GM23338 (cell line): Measurements from ENCODE around the gene CDH23. TPM values are rescaled to one million over a fixed set of nuclear protein-coding genes. Genes with fewer than 3 reads are reported as not detected.

ENCODE experiments used
- ATAC-seq: fragments of 200-7000 bp; cut with Tn5 transposase; 3 replicates; pipeline ENCODE4 v1.9.1; 2020
- DNase-seq: peaks from one replicate; pipeline ENCODE4 v3.0.0-alpha.2; 2015; ENCODE audit warnings: low spot score
- H2AFZ ChIP-seq: fragments of 200-600 bp; sonication (generic); 2 replicates; pipeline ENCODE4 v1.8.0; 2016; ENCODE audit warnings: antibody characterized with exemption, mild to moderate bottlenecking, moderate library complexity
- H3F3A ChIP-seq: fragments of 200-600 bp; sonication (generic); replicated peaks from 2 replicates; pipeline ENCODE4 v1.8.0; 2017; ENCODE audit warnings: antibody characterized with exemption, mixed run types, low read depth
- H3K27ac ChIP-seq: fragments of 200-600 bp; sonication (generic); 2 replicates; pipeline ENCODE4 v1.6.1; 2016; ENCODE audit warnings: low read depth
- H3K27me3 ChIP-seq: fragments of 200-600 bp; sonication (generic); 2 replicates; pipeline ENCODE4 v1.8.0; 2016; ENCODE audit warnings: mild to moderate bottlenecking, mixed run types, moderate library complexity; ENCODE audit not compliant: insufficient read depth
- H3K36me3 ChIP-seq: fragments of 200-600 bp; sonication (generic); 2 replicates; pipeline ENCODE4 v1.8.0; 2016; ENCODE audit warnings: mild to moderate bottlenecking; ENCODE audit not compliant: insufficient read depth
- H3K4me1 ChIP-seq: fragments of 200-600 bp; sonication (generic); 2 replicates; pipeline ENCODE4 v1.8.0; 2016; ENCODE audit warnings: mild to moderate bottlenecking, moderate library complexity; ENCODE audit not compliant: insufficient read depth
- H3K4me2 ChIP-seq: fragments of 200-600 bp; sonication (generic); 2 replicates; pipeline ENCODE4 v1.7.1; 2017; ENCODE audit warnings: mixed run types
- H3K4me3 ChIP-seq: fragments of 200-600 bp; sonication (generic); 2 replicates; pipeline ENCODE4 v1.6.1; 2016; ENCODE audit warnings: mixed run types
- H3K79me2 ChIP-seq: fragments of 200-600 bp; sonication (generic); replicated peaks from 2 replicates; pipeline ENCODE4 v1.8.0; 2017; ENCODE audit warnings: mild to moderate bottlenecking; ENCODE audit not compliant: insufficient read depth
- H3K9me2 ChIP-seq: fragments of 200-600 bp; sonication (generic); 2 replicates; pipeline ENCODE4 v1.8.0; 2017; ENCODE audit not compliant: insufficient read depth
- H4K20me1 ChIP-seq: fragments of 200-600 bp; sonication (generic); replicated peaks from 2 replicates; pipeline ENCODE4 v1.8.0; 2017; ENCODE audit warnings: mild to moderate bottlenecking; ENCODE audit not compliant: insufficient read depth
- H3K27ac Mint-ChIP-seq: 2 replicates; pipeline ENCODE4 v1.8.0; 2020; ENCODE audit warnings: inconsistent platforms, mild to moderate bottlenecking, moderate library complexity, mixed read lengths
- H3K27me3 Mint-ChIP-seq: 3 replicates; pipeline ENCODE4 v1.8.0; 2022; ENCODE audit warnings: low read depth, mild to moderate bottlenecking, moderate library complexity, mixed read lengths, inconsistent platforms; ENCODE audit not compliant: insufficient read depth, poor library complexity
- H3K36me3 Mint-ChIP-seq: 3 replicates; pipeline ENCODE4 v1.8.0; 2021; ENCODE audit warnings: low read depth, mild to moderate bottlenecking, inconsistent platforms, moderate library complexity, mixed read lengths
- H3K4me1 Mint-ChIP-seq: 3 replicates; pipeline ENCODE4 v1.8.0; 2020; ENCODE audit warnings: mild to moderate bottlenecking, inconsistent platforms, mixed read lengths
- H3K4me3 Mint-ChIP-seq: 3 replicates; pipeline ENCODE4 v1.8.0; 2021; ENCODE audit warnings: moderate library complexity, mild to moderate bottlenecking, inconsistent platforms, mixed read lengths
- H3K9me3 Mint-ChIP-seq: 3 replicates; pipeline ENCODE4 v1.8.0; 2020; ENCODE audit warnings: moderate library complexity, mild to moderate bottlenecking, inconsistent platforms, mixed read lengths
- CREB1 ChIP-seq: fragments of 250-450 bp; sonication (Bioruptor Pico); IDR thresholded peaks from 2 replicates; pipeline ENCODE4 v1.5.0; 2020; ENCODE audit warnings: low read depth, mild to moderate bottlenecking, moderate library complexity
- EZH2 ChIP-seq: fragments of 200-600 bp; sonication (generic); IDR thresholded peaks from one replicate; pipeline ENCODE4 v1.8.0; 2017; ENCODE audit warnings: antibody characterized with exemption, mild to moderate bottlenecking, low read depth; ENCODE audit not compliant: unreplicated experiment
- JUNB ChIP-seq: IDR thresholded peaks from one replicate; pipeline ENCODE4 v1.6.1; 2016; ENCODE audit warnings: antibody characterized with exemption; ENCODE audit not compliant: unreplicated experiment
- POLR2AphosphoS5 ChIP-seq: IDR thresholded peaks from 2 replicates; pipeline ENCODE4 v1.6.1; 2016; ENCODE audit warnings: antibody characterized with exemption, low read depth
- STAT1 ChIP-seq: IDR thresholded peaks from one replicate; pipeline ENCODE4 v1.6.1; 2016; ENCODE audit warnings: antibody characterized with exemption; ENCODE audit not compliant: unreplicated experiment
- ZNF114 ChIP-seq: fragments of 250-450 bp; sonication (Bioruptor Pico); IDR thresholded peaks from 2 replicates; pipeline ENCODE4 v1.5.0; 2020; ENCODE audit warnings: mild to moderate bottlenecking, moderate library complexity
- ZNF331 ChIP-seq: fragments of 250-450 bp; sonication (Bioruptor Pico); IDR thresholded peaks from 2 replicates; pipeline ENCODE4 v1.5.0; 2020; ENCODE audit warnings: low read depth, mild to moderate bottlenecking, moderate library complexity
- polyA plus RNA-seq: library from polyadenylated mRNA; unstranded; fragments of >200 nt; fragmentation: Nextera tagmentation; extraction: Ambion mirVana; gene quantifications from 2 replicates; pipeline ENCODE4 v1.2.1, GENCODE V29; 2016
- total RNA-seq: library from RNA; depleted of rRNA; stranded (reverse); fragments of >200 nt; shearing (Covaris generic); gene quantifications from 2 replicates; pipeline ENCODE4 v1.2.3, GENCODE V29; 2014
- TF ChIP-seq, protein P1 (sequence below): IDR thresholded peaks from one replicate; pipeline ENCODE4 v1.6.1; 2018; ENCODE audit warnings: antibody characterized with exemption; ENCODE audit not compliant: unreplicated experiment
- TF ChIP-seq, protein P2 (sequence below): fragments of 250-450 bp; sonication (Bioruptor Pico); IDR thresholded peaks from 2 replicates; pipeline ENCODE4 v1.5.0; 2020; ENCODE audit warnings: mild to moderate bottlenecking, moderate library complexity

CDH23 gene
- total and polyA plus RNA-seq, 2 experiments from 2014 or later: 0.95 to 4.3 TPM

- TF ChIP-seq, protein P1, sequence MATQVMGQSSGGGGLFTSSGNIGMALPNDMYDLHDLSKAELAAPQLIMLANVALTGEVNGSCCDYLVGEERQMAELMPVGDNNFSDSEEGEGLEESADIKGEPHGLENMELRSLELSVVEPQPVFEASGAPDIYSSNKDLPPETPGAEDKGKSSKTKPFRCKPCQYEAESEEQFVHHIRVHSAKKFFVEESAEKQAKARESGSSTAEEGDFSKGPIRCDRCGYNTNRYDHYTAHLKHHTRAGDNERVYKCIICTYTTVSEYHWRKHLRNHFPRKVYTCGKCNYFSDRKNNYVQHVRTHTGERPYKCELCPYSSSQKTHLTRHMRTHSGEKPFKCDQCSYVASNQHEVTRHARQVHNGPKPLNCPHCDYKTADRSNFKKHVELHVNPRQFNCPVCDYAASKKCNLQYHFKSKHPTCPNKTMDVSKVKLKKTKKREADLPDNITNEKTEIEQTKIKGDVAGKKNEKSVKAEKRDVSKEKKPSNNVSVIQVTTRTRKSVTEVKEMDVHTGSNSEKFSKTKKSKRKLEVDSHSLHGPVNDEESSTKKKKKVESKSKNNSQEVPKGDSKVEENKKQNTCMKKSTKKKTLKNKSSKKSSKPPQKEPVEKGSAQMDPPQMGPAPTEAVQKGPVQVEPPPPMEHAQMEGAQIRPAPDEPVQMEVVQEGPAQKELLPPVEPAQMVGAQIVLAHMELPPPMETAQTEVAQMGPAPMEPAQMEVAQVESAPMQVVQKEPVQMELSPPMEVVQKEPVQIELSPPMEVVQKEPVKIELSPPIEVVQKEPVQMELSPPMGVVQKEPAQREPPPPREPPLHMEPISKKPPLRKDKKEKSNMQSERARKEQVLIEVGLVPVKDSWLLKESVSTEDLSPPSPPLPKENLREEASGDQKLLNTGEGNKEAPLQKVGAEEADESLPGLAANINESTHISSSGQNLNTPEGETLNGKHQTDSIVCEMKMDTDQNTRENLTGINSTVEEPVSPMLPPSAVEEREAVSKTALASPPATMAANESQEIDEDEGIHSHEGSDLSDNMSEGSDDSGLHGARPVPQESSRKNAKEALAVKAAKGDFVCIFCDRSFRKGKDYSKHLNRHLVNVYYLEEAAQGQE: no peak
- no peak for TF ChIP-seq STAT1
These were observed 44.9 kb upstream of the CDH23 start (continued) for GRCh38 chr10:71351628-71352319.

DNA sequence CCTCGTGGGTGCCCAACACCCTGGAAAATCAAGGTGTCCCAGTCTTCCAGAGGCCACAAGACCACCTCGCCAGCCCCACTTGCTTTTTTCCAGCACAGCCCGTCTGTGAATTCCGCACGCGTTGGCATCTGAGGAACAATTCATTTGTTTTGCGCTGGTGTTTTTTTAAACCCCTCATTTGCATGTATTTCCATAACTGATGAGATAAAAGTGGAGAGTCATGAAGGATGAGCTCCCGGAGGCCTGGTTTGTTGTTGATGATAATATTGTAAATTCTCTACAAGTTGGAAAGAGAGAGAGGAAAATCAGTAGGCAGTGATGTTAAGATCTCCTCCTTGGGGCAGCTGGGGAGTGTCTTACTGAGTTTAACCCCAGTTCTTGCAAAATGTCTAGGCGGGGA lies 43.1 kb upstream of the CDH23 start:
- Histone ChIP-seq H3K27ac (no peak overlapping the region), H3K9me2 (no peaks in the 10 kb centered on the region), H2AFZ (no peak overlapping the region), H3K79me2 (no peaks in the 10 kb centered on the region), H3F3A (no peaks in the 10 kb centered on the region), H3K27me3 (no peaks in the 10 kb centered on the region), H4K20me1 (no peaks in the 10 kb centered on the region), H3K4me1 (no peaks in the 10 kb centered on the region), H3K4me3 (no peak overlapping the region), H3K36me3 (no peaks in the 10 kb centered on the region; the same call in 1 of the 2 replicates), H3K4me2 (no peak overlapping the region)
- TF ChIP-seq, protein P2, sequence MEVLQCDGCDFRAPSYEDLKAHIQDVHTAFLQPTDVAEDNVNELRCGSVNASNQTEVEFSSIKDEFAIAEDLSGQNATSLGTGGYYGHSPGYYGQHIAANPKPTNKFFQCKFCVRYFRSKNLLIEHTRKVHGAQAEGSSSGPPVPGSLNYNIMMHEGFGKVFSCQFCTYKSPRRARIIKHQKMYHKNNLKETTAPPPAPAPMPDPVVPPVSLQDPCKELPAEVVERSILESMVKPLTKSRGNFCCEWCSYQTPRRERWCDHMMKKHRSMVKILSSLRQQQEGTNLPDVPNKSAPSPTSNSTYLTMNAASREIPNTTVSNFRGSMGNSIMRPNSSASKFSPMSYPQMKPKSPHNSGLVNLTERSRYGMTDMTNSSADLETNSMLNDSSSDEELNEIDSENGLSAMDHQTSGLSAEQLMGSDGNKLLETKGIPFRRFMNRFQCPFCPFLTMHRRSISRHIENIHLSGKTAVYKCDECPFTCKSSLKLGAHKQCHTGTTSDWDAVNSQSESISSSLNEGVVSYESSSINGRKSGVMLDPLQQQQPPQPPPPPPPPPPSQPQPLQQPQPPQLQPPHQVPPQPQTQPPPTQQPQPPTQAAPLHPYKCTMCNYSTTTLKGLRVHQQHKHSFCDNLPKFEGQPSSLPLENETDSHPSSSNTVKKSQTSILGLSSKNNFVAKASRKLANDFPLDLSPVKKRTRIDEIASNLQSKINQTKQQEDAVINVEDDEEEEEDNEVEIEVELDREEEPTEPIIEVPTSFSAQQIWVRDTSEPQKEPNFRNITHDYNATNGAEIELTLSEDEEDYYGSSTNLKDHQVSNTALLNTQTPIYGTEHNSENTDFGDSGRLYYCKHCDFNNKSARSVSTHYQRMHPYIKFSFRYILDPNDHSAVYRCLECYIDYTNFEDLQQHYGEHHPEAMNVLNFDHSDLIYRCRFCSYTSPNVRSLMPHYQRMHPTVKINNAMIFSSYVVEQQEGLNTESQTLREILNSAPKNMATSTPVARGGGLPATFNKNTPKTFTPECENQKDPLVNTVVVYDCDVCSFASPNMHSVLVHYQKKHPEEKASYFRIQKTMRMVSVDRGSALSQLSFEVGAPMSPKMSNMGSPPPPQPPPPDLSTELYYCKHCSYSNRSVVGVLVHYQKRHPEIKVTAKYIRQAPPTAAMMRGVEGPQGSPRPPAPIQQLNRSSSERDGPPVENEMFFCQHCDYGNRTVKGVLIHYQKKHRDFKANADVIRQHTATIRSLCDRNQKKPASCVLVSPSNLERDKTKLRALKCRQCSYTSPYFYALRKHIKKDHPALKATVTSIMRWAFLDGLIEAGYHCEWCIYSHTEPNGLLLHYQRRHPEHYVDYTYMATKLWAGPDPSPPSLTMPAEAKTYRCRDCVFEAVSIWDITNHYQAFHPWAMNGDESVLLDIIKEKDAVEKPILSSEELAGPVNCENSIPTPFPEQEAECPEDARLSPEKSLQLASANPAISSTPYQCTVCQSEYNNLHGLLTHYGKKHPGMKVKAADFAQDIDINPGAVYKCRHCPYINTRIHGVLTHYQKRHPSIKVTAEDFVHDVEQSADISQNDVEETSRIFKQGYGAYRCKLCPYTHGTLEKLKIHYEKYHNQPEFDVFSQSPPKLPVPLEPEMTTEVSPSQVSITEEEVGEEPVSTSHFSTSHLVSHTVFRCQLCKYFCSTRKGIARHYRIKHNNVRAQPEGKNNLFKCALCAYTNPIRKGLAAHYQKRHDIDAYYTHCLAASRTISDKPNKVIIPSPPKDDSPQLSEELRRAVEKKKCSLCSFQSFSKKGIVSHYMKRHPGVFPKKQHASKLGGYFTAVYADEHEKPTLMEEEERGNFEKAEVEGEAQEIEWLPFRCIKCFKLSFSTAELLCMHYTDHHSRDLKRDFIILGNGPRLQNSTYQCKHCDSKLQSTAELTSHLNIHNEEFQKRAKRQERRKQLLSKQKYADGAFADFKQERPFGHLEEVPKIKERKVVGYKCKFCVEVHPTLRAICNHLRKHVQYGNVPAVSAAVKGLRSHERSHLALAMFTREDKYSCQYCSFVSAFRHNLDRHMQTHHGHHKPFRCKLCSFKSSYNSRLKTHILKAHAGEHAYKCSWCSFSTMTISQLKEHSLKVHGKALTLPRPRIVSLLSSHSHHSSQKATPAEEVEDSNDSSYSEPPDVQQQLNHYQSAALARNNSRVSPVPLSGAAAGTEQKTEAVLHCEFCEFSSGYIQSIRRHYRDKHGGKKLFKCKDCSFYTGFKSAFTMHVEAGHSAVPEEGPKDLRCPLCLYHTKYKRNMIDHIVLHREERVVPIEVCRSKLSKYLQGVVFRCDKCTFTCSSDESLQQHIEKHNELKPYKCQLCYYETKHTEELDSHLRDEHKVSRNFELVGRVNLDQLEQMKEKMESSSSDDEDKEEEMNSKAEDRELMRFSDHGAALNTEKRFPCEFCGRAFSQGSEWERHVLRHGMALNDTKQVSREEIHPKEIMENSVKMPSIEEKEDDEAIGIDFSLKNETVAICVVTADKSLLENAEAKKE (CRISPR knock-in tag): no peak
- TF ChIP-seq POLR2AphosphoS5 (no peak), ZNF331 (CRISPR knock-in tag) (no peak), JUNB (no peak), CREB1 (no peak), EZH2 (no peak), ZNF114 (no peak)
- TF ChIP-seq, protein P1: no peak
- Mint-ChIP-seq H3K9me3 (no peaks in the 10 kb centered on the region), H3K4me1 (peaks cover 9% of the 10 kb centered on the region), H3K27me3 (no peaks in the 10 kb centered on the region), H3K27ac (no peak overlapping the region), H3K36me3 (peaks cover 11% of the 10 kb centered on the region; the same call in 2 of the 3 replicates), H3K4me3 (no peak overlapping the region)
- ATAC-seq: no peak
- no peak for DNase-seq
